ENCODE measurements around the gene CCDC88C. TPM values are rescaled to one million over a fixed set of nuclear protein-coding genes. Genes with fewer than 3 reads are reported as not detected.

The CCDC88C gene
- total and polyA plus RNA-seq, 2 experiments from 2014 or later, result 23.6 to 60.7 TPM

DNA sequence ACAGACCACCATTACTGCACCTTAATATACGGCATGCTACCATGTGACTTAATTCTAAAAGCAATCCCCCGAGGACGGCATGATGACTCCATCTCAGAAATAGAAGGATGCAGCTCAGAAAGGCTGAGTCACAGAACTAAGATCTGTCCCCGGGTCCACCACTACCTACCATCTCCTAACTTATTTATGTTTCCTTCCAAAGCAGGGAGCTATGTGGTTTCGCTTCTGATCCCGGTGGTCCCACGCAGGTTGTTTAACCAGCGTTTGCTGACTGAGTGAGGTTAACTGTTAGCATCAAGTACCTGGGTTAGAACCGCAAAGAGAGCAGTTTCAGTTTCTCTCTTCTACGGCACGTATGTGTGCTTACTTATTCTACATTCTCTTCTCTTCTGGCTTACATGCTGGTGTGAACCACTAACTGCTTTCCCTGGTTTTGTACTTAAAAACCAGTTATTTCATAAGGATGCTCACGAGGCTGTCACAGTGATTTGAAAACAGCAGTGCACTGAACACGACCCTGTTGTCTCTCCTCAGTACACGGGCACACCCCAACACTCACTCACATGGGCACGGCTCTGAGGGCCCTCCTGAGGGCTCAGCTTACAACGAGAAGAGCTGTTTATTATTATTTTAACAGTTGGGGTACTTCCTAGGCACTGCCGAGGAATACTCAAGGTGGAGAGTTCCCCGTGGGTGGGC lies 66.7 kb downstream of the CCDC88C start (continued):
- TF ChIP-seq, protein P1, sequence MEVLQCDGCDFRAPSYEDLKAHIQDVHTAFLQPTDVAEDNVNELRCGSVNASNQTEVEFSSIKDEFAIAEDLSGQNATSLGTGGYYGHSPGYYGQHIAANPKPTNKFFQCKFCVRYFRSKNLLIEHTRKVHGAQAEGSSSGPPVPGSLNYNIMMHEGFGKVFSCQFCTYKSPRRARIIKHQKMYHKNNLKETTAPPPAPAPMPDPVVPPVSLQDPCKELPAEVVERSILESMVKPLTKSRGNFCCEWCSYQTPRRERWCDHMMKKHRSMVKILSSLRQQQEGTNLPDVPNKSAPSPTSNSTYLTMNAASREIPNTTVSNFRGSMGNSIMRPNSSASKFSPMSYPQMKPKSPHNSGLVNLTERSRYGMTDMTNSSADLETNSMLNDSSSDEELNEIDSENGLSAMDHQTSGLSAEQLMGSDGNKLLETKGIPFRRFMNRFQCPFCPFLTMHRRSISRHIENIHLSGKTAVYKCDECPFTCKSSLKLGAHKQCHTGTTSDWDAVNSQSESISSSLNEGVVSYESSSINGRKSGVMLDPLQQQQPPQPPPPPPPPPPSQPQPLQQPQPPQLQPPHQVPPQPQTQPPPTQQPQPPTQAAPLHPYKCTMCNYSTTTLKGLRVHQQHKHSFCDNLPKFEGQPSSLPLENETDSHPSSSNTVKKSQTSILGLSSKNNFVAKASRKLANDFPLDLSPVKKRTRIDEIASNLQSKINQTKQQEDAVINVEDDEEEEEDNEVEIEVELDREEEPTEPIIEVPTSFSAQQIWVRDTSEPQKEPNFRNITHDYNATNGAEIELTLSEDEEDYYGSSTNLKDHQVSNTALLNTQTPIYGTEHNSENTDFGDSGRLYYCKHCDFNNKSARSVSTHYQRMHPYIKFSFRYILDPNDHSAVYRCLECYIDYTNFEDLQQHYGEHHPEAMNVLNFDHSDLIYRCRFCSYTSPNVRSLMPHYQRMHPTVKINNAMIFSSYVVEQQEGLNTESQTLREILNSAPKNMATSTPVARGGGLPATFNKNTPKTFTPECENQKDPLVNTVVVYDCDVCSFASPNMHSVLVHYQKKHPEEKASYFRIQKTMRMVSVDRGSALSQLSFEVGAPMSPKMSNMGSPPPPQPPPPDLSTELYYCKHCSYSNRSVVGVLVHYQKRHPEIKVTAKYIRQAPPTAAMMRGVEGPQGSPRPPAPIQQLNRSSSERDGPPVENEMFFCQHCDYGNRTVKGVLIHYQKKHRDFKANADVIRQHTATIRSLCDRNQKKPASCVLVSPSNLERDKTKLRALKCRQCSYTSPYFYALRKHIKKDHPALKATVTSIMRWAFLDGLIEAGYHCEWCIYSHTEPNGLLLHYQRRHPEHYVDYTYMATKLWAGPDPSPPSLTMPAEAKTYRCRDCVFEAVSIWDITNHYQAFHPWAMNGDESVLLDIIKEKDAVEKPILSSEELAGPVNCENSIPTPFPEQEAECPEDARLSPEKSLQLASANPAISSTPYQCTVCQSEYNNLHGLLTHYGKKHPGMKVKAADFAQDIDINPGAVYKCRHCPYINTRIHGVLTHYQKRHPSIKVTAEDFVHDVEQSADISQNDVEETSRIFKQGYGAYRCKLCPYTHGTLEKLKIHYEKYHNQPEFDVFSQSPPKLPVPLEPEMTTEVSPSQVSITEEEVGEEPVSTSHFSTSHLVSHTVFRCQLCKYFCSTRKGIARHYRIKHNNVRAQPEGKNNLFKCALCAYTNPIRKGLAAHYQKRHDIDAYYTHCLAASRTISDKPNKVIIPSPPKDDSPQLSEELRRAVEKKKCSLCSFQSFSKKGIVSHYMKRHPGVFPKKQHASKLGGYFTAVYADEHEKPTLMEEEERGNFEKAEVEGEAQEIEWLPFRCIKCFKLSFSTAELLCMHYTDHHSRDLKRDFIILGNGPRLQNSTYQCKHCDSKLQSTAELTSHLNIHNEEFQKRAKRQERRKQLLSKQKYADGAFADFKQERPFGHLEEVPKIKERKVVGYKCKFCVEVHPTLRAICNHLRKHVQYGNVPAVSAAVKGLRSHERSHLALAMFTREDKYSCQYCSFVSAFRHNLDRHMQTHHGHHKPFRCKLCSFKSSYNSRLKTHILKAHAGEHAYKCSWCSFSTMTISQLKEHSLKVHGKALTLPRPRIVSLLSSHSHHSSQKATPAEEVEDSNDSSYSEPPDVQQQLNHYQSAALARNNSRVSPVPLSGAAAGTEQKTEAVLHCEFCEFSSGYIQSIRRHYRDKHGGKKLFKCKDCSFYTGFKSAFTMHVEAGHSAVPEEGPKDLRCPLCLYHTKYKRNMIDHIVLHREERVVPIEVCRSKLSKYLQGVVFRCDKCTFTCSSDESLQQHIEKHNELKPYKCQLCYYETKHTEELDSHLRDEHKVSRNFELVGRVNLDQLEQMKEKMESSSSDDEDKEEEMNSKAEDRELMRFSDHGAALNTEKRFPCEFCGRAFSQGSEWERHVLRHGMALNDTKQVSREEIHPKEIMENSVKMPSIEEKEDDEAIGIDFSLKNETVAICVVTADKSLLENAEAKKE (CRISPR knock-in tag; IDR thresholded peaks at IDR 0.05), result no peak
- TF ChIP-seq EZH2 (IDR thresholded peaks at IDR 0.05; ENCODE audit: low read depth, unreplicated experiment) (no peak), EZH2phosphoT487 (IDR thresholded peaks at IDR 0.05; ENCODE audit: unreplicated experiment) (no peak), JUNB (IDR thresholded peaks at IDR 0.05; ENCODE audit: unreplicated experiment) (no peak), ZNF114 (CRISPR knock-in tag; IDR thresholded peaks at IDR 0.05) (no peak), NANOG (IDR thresholded peaks at IDR 0.05; ENCODE audit: borderline replicate concordance) (no peak)
- TF ChIP-seq, protein P2, sequence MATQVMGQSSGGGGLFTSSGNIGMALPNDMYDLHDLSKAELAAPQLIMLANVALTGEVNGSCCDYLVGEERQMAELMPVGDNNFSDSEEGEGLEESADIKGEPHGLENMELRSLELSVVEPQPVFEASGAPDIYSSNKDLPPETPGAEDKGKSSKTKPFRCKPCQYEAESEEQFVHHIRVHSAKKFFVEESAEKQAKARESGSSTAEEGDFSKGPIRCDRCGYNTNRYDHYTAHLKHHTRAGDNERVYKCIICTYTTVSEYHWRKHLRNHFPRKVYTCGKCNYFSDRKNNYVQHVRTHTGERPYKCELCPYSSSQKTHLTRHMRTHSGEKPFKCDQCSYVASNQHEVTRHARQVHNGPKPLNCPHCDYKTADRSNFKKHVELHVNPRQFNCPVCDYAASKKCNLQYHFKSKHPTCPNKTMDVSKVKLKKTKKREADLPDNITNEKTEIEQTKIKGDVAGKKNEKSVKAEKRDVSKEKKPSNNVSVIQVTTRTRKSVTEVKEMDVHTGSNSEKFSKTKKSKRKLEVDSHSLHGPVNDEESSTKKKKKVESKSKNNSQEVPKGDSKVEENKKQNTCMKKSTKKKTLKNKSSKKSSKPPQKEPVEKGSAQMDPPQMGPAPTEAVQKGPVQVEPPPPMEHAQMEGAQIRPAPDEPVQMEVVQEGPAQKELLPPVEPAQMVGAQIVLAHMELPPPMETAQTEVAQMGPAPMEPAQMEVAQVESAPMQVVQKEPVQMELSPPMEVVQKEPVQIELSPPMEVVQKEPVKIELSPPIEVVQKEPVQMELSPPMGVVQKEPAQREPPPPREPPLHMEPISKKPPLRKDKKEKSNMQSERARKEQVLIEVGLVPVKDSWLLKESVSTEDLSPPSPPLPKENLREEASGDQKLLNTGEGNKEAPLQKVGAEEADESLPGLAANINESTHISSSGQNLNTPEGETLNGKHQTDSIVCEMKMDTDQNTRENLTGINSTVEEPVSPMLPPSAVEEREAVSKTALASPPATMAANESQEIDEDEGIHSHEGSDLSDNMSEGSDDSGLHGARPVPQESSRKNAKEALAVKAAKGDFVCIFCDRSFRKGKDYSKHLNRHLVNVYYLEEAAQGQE (IDR thresholded peaks at IDR 0.05; ENCODE audit: unreplicated experiment), result no peak
